HG03135 (cell line): ENCODE data around the gene CDCA3.
"Not testable (repeated sequence)": the region's sequence is repeated elsewhere in the genome, so short reads cannot be mapped to it uniquely, and the experiment has no call there.

Source experiments
- ATAC-seq: cut with Tn5 transposase; IDR thresholded peaks from one replicate; pipeline ENCODE4 v1.9.1; 2021; ENCODE audit warnings: mild to moderate bottlenecking, moderate library complexity; ENCODE audit not compliant: unreplicated experiment

The CDCA3 gene

DNA sequence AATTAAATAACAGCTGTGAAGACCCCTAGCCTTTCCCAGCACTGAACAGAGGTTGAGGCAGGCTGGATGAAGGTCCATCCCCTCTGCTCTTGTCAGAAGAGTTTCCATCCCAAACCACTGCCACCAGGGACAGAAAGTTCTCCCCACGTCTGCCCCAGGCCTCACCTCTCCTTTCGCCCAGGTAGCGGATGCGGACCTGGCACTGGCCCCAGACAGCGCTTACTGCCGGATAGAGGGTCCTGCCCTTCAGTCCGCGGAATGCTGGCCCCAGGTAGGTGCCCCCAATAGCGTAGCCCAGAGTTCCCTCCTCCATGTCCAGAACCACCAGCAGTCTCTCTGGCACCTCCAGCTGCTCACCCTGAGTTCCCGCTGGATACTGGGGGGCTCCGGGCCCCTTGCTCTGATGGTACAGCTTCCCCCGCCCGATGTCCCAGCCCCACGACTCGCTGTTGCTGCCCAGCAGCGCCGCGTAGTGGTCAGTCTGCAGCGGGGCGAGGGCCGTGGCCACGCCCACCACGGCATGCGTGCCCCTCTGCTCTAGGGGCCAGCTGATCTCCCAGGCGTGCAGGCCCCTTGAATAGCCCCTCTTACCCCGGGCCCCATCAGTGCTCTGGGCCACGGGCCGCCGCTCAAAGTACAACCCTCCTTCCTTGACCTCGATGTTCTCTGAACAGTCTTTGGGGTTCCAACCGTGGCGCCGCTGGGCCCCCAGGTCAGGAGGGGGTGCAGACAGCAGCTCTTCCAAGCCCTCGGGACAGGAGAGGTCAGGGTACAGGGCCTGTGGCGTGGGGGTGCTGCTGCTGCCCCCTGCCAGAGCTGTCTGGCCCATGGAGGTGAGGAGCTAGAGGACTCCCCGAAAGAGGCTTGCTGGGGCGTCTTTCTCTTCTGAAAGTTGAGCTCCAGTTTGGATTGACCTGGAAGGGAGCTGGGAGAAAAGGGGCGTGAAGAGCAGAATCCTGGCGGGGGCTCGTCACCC lies 21.3 kb upstream of the CDCA3 start:
- peak; percentile 39 for ATAC-seq

DNA sequence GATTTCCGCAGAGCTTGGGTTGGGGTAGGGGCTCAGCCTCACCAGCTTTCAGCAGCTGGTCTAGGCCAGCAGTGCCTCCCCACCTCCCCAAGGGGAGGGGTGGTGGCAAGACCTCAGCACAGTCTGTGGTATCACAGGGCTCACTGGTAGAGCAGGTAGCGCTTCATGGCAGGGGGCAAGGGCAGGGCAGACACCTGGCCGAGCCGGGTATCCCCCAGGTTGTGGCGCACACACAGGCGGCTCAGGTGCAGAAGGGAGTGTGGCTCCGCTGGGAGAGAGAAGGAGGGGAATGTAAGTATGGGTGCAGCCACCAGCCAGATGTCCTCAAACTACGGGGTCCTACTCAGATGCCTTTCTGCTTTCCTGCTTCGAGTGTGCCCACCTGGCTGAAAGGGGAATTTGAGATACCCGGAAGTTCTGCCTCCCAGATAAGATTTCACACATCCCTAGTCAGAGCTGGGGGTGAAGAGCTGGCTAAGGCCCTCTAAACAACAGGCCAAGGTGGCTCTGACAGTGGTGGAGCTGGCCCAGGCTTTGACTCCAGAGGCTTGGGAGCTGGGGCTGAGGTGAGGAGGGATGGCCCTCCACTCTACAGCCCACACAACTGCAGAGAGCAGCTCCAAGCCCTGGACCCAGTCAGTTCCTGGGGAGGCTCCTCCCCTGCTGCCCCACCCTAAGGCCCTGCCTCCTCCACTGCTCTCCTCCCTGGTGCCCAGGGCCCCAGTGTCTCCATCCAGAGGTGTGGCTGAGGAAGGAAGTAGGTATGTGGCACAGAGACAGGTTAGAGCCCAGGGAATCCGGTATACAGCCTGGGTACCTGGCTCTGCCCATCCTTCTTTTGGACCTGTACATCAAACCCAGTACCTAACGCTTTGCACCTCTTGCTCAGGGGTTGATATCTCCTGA lies 20.2 kb upstream of the CDCA3 start:
- no peak for ATAC-seq

- not testable (repeated sequence) for ATAC-seq
These were observed 19.2 kb upstream of the CDCA3 start for GRCh38 chr12:6870304-6870703.

- ATAC-seq, result no peak
These were observed 18.2 kb upstream of the CDCA3 start for GRCh38 chr12:6869049-6870021.

DNA sequence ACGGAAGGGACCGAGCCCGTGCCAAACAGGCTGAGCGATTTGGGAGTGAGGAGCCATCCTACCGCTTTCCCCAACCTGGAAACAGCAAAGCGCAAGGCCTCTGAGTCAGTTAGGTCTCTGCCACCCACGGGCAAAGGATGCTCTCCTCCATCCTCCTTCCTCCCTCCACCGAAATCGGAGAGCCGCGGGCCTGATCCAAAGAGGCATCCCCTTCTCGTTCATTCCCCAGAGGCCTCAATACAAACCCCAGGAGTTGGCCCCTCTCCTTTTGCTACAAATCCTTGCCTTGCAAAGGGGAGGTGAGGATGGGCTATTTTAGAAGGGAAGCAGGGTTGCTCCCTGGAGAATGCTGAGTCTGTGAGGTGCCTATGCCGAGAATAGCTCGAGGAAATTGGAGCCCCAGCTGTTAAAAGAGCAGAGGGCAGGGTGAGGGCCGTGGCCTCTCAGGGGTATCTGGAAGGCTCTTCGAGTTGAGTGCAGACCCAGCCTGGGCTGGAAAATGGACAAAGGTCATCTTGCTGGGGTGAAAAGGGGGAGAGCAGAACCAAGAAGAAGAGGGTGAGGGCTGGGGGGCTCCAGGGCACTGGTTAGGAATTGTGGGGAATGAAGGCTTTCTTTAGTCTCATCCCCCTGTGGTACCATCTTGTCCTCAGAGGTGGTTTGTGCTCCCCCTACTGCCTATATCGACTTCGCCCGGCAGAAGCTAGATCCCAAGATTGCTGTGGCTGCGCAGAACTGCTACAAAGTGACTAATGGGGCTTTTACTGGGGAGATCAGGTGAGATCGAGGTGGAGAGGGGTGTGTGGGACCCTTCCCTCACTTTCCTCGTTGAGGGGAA lies 17.3 kb upstream of the CDCA3 start:
- ATAC-seq, result no peak

GRCh38 chr12:6867413-6868210 lies 16.5 kb upstream of the CDCA3 start, which contains the start of gene TPI1:
Gene TPI1, plus strand, starts transcription at chr12:6867531. Its CDS starts 36 bp downstream, at chr12:6867567.
- peak; percentile 63 for ATAC-seq

- no peak for ATAC-seq
These were observed 15.9 kb upstream of the CDCA3 start for GRCh38 chr12:6866920-6867412.

- no peak for ATAC-seq
These were observed 15.3 kb upstream of the CDCA3 start for GRCh38 chr12:6866163-6866919.

- not testable (repeated sequence) for ATAC-seq
These were observed 14.2 kb upstream of the CDCA3 start for GRCh38 chr12:6865307-6865706.

DNA sequence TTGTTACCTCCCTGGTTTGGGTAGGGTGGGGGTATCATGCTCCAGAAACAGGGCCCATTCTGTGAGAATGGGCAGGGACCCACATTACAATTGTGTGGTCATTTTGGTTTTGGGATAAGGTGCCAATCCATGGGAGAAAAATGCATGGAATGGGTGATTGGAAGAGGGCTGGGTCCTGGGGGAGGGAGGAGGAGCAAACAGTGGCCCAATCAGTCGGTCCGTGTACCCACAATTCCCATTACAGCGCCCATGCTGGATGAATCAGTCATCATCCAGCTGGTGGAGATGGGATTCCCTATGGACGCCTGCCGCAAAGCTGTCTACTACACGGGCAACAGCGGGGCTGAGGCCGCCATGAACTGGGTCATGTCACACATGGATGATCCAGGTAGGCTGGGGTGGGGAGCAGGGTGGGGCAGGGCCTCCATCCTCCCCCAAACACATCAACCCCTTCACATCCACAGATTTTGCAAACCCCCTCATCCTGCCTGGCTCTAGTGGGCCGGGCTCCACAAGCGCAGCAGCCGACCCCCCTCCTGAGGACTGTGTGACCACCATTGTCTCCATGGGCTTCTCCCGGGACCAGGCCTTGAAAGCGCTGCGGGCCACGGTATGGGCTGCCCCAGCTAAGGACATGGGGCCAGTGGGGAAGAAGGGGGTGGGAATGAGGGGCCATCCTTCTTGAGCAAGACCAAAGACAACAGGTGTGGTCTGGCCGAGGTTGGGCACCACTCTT lies 12.7 kb upstream of the CDCA3 start:
- ATAC-seq, result no peak

DNA sequence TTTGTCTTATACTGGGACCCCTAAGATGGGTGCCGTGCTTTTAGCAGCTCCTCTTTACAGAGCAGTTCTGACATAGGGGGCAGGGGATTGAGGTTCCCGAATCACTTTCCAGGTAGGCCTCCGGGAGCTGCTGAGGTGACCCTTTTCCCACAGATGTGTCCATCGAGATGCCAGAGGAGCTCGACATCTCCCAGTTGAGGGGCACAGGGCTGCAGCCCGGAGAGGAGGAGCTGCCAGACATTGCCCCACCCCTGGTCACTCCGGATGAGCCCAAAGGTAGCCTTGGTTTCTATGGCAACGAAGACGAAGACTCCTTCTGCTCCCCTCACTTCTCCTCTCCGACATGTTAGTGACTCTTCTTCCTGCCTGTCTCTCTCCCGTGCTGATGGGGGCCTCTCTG lies 11.9 kb upstream of the CDCA3 start:
- ATAC-seq, result no peak

GRCh38 chr12:6861391-6861790 lies 10.3 kb upstream of the CDCA3 start:
- ATAC-seq, result no peak

DNA sequence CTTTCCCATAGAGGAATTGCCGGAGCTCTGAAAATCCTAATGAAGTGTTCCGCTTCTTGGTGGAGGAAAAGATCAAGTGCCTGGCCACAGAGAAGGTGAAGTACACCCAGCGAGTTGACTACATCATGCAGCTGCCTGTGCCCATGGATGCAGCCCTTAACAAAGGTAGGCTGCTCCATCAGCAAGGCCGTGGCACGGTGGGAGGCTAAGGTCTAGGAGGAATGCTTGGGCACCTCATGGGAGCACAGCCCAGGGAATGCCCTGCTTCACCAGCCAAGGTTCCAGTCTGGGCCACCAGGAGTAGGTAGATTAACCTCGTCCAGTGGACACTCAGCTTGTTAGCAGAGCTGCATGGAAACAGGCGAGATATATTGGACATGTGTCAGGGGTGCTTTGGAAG lies 9.9 kb upstream of the CDCA3 start:
- no peak for ATAC-seq

GRCh38 chr12:6860116-6860515 lies 9.0 kb upstream of the CDCA3 start:
- no peak for ATAC-seq

DNA sequence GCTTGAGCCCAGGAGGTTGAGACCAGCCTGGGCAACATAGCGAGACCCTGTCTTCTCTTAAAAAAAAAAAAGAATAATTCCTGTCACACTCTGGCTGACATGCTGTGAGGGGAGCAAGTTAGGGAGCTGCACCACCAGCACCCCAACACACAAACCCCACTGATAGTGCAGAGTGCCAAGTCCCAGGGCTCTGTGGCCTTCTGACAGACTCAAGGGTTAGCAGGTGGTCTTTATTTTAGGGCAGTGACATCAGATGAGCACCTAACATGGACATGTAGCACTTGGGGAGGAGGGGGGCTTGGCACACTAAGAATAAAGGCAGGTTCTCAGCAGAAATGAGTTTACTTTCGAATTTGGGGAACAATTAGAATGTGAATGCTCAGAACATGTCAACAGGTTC lies 7.7 kb upstream of the CDCA3 start:
- no peak for ATAC-seq

DNA sequence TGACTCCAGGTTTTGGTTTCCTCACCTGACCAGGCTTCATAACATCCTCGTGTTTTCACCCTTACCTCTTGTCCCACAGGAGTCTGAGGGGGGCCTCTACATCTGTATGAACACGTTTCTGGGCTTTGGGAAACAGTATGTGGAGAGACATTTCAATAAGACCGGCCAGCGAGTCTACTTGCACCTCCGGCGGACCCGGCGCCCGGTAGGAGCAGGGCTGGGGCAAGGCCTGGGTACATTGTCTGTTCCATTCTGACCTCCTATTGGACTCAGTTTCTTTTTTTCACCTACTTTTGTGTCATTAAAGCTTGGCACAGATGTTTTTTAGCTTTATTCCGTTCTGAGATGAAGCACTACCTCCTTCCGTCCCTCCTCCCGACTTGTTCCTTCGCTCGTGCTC lies 4.2 kb upstream of the CDCA3 start:
- ATAC-seq, result no peak

GRCh38 chr12:6854036-6854435 lies 3.0 kb upstream of the CDCA3 start:
- ATAC-seq, result no peak
